GM19467 (cell line): ENCODE measurements around the gene SMARCB1.

Source experiments
- ATAC-seq: cut with Tn5 transposase; IDR thresholded peaks from one replicate; pipeline ENCODE4 v1.9.1; 2021; ENCODE audit warnings: mild to moderate bottlenecking, moderate library complexity; ENCODE audit not compliant: unreplicated experiment

The SMARCB1 gene

GRCh38 chr22:23779731-23780130, 7.0 kb upstream of the SMARCB1 start:
- no peak for ATAC-seq

- ATAC-seq: no peak
Measured at GRCh38 chr22:23780146-23780748, 6.5 kb upstream of the SMARCB1 start.

GRCh38 chr22:23781065-23781464, 5.7 kb upstream of the SMARCB1 start:
- ATAC-seq: no peak

DNA sequence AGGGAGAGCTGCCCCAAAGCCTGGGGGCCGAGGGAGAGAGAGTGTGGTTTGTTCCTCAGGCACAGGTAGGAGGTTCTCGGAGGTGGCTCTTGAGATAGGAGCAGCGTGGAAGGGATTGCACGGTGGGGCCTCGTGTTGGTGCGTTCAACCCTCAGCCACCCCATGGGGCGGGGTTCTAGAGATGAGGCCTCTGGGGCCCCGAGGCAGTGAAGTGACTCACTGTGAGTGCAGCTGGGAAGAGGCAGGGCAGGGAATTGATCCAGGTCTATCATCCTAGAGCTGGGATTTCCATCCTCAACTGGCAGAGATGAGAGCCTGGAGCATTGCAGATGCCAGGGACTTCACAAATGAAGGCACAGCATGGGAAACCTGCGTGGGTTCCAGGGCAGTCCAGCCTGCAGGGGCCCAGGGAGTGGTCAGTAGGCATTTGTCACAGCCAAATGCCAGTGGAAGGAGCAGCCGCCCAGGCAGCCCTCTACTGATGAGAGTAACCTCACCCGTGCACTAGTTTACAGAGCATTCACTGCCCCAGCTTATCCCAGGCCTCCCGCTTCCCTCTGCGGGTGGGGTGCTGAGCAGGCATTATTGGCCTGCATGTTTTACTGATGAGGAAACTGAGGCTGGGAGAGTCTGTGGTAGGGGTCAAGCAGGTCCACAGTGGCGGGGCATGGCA, 5.1 kb upstream of the SMARCB1 start:
- no peak for ATAC-seq

GRCh38 chr22:23782252-23782651, 4.5 kb upstream of the SMARCB1 start:
- no peak for ATAC-seq

- ATAC-seq: no peak
Measured at GRCh38 chr22:23782703-23783102, 4.1 kb upstream of the SMARCB1 start.

GRCh38 chr22:23783265-23784150, 3.3 kb upstream of the SMARCB1 start:
- no peak for ATAC-seq

GRCh38 chr22:23784215-23784732, 2.5 kb upstream of the SMARCB1 start:
- no peak for ATAC-seq

DNA sequence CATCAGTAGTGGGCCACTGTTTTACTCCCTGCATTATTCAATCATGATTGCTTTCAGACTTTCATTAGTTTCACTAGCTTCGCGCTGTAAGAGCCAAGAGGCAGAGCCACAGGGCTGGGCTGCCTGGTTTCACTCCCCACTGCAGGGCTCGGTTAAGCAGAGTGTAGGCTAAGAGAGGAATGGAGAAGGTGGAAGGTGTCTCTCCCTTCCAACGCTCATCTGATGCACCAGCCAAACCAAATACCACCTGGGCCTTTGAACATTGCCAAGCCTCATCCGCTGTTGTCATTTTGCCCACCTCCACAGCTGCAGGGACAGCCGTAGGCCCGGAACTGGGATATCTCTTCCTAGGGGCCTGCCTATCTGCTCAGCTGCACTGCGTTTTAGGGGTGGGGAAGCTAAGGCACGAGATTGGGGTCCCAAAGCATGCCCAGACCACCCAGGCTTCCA, 480 bp upstream of the SMARCB1 start:
- no peak for ATAC-seq

GRCh38 chr22:23787600-23787896, 782 bp downstream of the SMARCB1 start:
- ATAC-seq: no peak

DNA sequence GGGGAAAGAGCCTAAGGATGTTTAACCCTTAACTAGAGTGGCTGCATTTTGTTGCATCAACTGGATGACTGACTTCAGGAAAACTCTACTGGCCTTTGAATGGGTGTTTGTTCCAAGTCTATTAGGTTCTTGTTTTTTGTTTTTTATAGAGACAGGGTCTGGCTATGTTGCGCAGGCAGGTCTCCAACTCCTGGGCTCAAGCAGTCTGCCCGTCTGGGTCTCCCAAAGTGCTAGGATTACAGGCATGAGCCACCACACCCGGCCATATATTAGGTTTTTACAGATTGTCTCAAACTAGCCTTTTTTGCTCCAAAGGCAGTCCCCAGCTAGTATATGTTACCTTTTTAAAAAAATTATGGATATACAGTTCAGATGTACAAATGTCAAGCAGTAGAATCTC, 1.1 kb downstream of the SMARCB1 start:
- ATAC-seq: no peak

GRCh38 chr22:23789121-23789520, 2.4 kb downstream of the SMARCB1 start:
- ATAC-seq: no peak

GRCh38 chr22:23789638-23790037, 2.9 kb downstream of the SMARCB1 start:
- no peak for ATAC-seq

- ATAC-seq: no peak
Measured at GRCh38 chr22:23790819-23791737, 4.3 kb downstream of the SMARCB1 start.

GRCh38 chr22:23791738-23792645, 5.2 kb downstream of the SMARCB1 start:
- ATAC-seq: no peak

- no peak for ATAC-seq
Measured at GRCh38 chr22:23793326-23793725, 6.6 kb downstream of the SMARCB1 start.

GRCh38 chr22:23796461-23796860, 9.7 kb downstream of the SMARCB1 start:
- ATAC-seq: no peak

- ATAC-seq: peak; percentile 50
Measured at GRCh38 chr22:23800297-23801237, 13.8 kb downstream of the SMARCB1 start.
